ENCODE results near the gene S100A4.

Gene S100A4

DNA sequence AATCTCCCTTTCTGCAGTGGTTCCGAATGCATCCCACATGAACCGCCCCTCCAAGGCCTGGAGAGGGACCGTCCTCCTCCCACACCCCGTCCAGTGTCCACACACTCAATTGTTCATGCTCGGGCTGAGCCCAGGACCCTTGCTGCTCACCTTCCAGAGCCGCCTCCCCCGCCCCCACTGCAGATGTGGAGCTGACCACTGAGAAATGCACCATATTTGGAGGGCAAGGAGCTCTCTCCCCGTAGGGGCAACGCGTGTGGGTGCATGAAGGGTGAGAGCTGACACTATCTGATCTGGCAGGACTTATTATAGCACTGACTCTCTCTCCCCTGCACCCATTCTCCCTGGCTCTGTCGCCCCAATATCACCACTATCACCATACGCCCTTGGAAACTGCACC, 7.5 kb upstream of the S100A4 start:
- no peak overlapping the region for H3K4me3 ChIP-seq (ENCODE audit: low read depth, low read length)
- TF ChIP-seq CTCF (IDR thresholded peaks at IDR 0.05; ENCODE audit: low read depth, low read length): no peak
- DNase-seq (ENCODE audit: low read depth, low spot score): no peak
- in situ Hi-C loops (cut with HindIII; ENCODE audit: low sequenced_read_pairs): no loop called here

DNA sequence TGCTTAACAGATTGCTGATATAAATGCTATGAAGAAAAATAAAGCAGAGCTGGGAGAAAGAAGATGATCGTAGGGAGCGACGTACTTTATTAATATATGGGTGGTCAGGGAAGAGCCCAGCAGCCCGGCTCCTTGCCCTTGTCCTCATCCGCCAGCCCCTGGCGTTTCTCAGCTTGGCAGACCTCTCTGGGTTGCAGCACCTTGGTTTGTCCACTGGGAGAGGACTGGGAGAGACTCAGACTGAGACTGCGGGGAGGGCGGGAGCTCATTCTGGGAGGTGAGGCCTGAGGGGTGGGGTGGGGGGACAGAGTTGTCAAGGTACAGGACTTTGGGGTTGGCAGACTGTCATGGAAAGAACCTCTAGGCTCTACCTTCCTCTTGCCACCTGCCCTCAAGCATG, 6.7 kb upstream of the S100A4 start:
- DNase-seq (ENCODE audit: low read depth, low spot score): no peak
- TF ChIP-seq CTCF (IDR thresholded peaks at IDR 0.05; ENCODE audit: low read depth, low read length): no peak
- no peak overlapping the region for H3K4me3 ChIP-seq (ENCODE audit: low read depth, low read length)
- in situ Hi-C loops (cut with HindIII; ENCODE audit: low sequenced_read_pairs): no loop called here

- H3K4me3 ChIP-seq (ENCODE audit: low read depth, low read length): no peak overlapping the region
- DNase-seq (ENCODE audit: low read depth, low spot score): no peak
- no peak for TF ChIP-seq CTCF (IDR thresholded peaks at IDR 0.05; ENCODE audit: low read depth, low read length)
- in situ Hi-C loops (cut with HindIII; ENCODE audit: low sequenced_read_pairs): no loop called here
These were observed 5.4 kb upstream of the S100A4 start for GRCh38 chr1:153550827-153551500.

DNA sequence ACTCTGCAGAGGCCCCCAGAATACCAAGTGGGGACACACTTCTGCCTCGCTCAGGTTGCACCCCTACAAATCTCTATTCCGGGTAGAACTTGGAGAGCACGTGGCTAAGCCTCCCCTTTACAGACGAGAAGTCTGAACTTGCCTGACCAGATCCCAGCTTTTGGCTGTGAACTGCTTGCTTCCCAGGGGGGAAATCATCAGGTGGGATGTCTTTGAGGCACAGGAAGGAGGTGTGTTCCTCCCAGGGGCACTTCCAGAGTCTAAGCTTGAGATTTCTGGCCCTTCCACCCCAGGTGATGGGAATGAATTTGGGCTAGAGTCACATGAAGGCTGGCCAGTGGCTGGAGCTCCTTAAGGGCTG, 4.8 kb upstream of the S100A4 start:
- no peak overlapping the region for H3K4me3 ChIP-seq (ENCODE audit: low read depth, low read length)
- DNase-seq (ENCODE audit: low read depth, low spot score): no peak
- TF ChIP-seq CTCF (IDR thresholded peaks at IDR 0.05; ENCODE audit: low read depth, low read length): no peak
- in situ Hi-C loops (cut with HindIII; ENCODE audit: low sequenced_read_pairs): no loop called here

- DNase-seq (ENCODE audit: low read depth, low spot score): no peak
- in situ Hi-C loops (cut with HindIII; ENCODE audit: low sequenced_read_pairs): no loop called here
- TF ChIP-seq CTCF (IDR thresholded peaks at IDR 0.05; ENCODE audit: low read depth, low read length): no peak
- no peak overlapping the region for H3K4me3 ChIP-seq (ENCODE audit: low read depth, low read length)
These were observed 4.3 kb upstream of the S100A4 start for GRCh38 chr1:153549741-153550397.

DNA sequence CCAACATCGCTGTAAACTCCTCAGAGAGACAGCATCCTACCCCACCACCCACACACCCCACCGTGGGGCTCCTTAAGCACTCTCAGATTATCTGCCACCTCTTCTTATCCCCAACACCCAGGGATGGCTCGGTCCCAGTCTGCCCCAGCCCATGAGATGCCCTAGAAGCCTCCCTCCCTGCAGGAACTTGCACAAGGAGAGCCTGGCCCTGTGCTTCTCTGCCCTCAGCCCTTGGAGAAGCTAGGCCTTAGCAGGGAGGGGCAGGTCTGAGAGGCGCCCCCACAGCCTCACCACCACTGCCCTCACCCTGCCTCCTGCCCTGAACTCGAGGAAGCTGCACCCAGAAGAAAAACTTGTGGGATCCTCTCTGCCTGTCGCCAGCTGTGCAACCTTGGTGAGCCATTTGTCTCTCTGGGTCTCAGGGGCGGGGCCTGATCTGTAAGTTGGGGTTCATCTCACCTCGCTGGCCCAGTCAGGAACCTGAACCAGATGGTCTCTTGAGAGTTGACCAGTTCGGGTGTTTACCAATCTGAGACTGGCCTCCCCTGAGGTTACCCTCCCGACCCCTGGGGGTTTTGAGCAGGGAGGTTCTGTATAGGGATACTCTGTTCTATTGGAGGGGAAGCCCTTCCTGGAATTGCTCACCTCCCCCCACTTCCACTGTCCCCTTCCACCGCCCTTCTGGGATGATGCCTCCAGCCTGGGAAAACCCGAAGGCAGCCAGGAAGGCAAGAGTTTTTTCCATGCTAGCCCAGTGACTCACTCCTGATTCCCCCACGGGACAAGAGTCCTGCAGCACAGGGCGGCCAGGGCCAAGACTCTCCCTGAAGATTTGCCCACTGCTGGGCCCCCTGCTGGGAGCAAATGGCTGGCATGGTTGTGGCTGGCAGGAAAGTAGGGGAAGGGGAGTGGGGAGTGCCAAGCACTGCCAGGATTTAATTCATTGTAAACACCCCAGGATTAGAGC, 3.4 kb upstream of the S100A4 start, which contains the start of gene S100A3:
S100A3 (minus strand) TSS at position 537 of the 967 bp plus-strand sequence. CDS start 773 bp downstream, outside the sequence.
- no peak for TF ChIP-seq CTCF (IDR thresholded peaks at IDR 0.05; ENCODE audit: low read depth, low read length)
- no peak within 1 kb of the TSS for H3K4me3 ChIP-seq (ENCODE audit: low read depth, low read length)
- peak; percentile 77 for DNase-seq (ENCODE audit: low read depth, low spot score)
- in situ Hi-C loops (cut with HindIII; ENCODE audit: low sequenced_read_pairs): no loop called here
